Inflammatory macrophage treated with lipopolysaccharide for 4 hours (primary cell): ENCODE data around the gene NUTM2D.
A peak's percentile ranks its signal among the peaks of the same experiment; 100 is the strongest.
"Not testable (repeated sequence)": the region's sequence is repeated elsewhere in the genome, so short reads cannot be mapped to it uniquely, and the experiment has no call there.

Source experiments
- DNase-seq: peaks from one replicate; pipeline ENCODE4 v3.0.0-alpha.2; 2020

The NUTM2D gene

DNA sequence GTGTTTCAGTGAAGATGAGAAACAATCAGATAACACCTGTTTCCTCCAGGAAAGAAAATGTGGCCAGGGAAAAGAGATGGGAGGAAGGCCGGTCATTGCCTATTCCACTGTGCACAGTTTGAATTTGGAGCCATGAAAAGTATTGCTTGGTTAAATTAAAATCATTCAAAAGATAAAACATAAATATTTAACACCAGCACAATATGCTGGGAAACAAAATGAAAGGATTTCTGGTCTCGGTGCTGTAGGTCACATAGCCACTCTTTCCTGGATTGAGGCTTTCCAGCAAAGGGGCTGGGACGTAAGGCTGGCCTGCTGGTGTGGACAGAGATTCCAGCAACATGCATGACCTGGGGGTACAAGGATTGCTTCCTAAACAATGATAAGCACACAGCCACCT lies at the start of gene NUTM2D:
NUTM2D (plus strand) TSS at position 301 of the 400 bp plus-strand sequence. CDS start 522 bp downstream, outside the sequence.
- DNase-seq: not testable (repeated sequence)

DNA sequence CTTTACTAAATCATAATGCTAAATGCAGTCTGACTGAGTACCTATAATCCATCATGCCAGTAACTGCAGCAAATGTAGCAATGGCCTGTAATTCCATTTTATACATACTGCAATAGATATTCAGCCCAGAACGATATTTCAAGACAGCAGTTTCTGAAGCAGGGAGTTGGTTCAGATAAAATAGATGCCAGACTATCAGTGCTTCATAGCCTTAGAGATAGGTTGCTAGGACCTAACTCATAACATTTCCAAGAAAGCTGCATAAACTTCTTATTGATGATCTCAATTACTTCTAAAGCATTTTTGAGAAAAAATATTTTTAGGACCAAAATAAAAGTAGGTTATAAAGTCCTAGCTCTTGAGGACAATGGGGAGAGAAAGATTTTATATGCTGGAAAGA lies 48.8 kb upstream of the NUTM2D start:
- not testable (repeated sequence) for DNase-seq

- DNase-seq: not testable (repeated sequence)
Observed at GRCh38 chr10:87309657-87310056, 47.9 kb upstream of the NUTM2D start.

DNA sequence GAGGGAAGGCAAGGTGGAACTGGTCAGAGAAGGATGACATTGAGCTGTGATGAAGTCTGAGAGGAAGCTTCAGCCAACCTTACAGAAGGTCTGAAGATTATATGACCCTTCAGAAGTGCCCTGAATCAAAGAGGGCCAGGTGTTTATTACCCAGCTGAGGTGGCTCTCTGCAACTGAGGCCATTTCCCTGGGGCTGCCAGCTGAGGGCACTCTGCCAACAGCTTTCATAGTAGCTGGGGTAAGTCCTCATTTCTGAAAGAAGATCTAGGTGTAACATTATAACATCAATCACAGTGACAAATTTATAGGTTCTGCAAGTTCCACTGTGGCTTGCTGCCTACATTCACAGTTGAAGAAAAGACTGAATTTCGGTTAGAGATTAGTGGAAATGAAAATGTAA lies 46.0 kb upstream of the NUTM2D start:
- DNase-seq: not testable (repeated sequence)

DNA sequence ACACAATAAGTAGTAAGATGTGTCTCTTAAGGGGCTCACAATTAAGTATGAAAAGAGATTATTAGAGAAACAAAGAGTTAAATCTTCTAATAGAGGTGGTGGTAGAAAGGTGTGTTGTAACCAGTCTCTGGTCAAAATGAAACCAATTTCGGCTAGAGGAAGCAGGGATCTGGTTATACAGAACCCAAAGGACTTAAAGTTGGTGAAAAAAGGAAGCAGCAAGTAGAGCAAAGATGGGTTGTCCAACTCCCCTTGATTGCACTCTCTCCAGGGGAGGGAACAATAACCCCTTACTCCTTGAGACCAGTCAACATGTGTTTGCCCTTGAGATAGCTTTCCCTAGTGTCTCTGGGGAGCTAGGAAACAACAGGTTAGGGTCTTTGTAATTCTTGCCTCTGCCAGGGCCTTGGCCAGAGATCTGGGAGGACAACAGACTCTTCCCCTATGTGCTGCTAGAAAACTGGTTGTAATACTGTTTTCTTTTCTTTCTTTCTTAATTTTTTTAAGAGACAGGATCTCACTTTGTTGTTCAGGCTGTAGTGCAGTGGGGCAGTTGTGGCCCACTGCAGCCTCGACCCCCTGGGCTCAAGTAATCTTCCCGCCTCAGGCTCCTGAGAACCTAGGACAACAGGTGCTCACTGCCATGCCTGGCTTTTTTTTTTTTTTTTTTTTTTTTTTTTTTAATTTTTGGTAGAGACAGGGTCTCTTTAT lies 43.7 kb upstream of the NUTM2D start:
- peak; percentile 0 for DNase-seq

DNA sequence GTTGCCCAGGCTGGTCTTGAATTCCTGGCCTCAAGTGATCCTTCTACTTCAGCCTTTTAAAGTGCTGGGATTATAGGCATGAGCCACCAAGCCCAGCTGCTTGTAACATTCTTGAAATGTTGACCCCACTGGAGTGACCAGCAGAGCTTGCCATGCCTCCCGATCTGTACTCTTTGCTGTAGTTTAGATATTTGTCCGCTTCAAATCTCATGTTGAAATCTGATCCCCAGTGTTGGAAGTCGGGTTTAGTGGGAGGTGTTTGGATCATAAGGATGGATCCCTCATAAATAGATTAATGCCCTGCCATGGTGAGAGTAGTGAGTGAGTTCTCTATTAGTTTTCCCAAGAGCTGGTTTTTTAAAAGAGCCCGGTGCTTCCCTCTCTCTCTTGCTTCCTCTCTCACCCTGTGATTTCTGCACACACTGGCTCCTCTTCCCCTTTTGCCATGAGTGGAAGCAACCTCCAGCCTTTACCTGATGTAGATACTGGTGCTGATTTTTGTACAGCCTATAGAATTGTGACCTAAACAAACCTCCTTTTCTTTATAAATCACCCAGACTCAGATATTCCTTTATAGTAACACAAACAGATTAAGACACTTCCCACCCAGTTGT lies 43.1 kb upstream of the NUTM2D start:
- peak; percentile 2 for DNase-seq

DNA sequence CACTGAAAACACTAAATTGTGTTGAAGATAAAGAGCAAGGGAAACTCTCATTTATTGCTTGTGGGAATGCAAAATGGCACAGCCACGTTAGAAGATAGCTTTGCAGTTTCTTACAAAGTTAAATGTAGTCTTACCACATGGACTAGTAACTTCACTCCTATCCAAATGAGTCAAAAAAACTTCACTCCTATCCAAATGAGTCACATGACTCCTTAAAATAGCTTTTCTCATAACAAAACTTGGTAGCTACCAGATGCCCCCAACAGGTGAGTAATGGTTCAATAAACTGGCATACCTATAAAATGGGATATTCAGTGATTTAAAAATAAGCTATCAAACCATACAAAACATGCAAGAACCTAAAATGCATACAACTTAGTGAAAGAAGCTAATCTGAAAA lies 36.0 kb upstream of the NUTM2D start:
- not testable (repeated sequence) for DNase-seq

- not testable (repeated sequence) for DNase-seq
Observed at GRCh38 chr10:87324559-87324958, 33.0 kb upstream of the NUTM2D start.

GRCh38 chr10:87327958-87328357 lies 29.6 kb upstream of the NUTM2D start:
- not testable (repeated sequence) for DNase-seq

GRCh38 chr10:87329131-87329530 lies 28.4 kb upstream of the NUTM2D start:
- not testable (repeated sequence) for DNase-seq

DNA sequence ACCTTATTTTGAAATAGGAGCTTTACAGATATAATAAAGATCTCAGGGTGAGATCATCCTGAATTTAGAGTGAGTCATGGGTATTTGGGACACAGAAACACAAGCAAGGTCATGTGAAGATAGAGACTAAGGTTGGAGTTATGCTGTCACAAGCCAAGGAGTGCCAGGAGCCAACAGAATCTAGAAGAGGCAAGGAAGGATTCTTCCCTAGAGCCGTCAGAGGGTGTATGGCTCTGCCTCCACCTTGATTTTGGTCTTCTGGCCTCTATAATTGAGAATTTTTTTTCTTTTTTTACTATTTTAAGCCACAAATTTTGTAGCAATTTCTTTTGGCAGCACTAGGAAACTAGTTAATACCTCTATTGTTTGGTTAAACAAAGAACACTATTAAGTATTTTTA lies 24.9 kb upstream of the NUTM2D start:
- not testable (repeated sequence) for DNase-seq

- not testable (repeated sequence) for DNase-seq
Observed at GRCh38 chr10:87340411-87340810, 17.1 kb upstream of the NUTM2D start.

GRCh38 chr10:87341546-87342142 lies 15.9 kb upstream of the NUTM2D start:
- not testable (repeated sequence) for DNase-seq

- peak; percentile 83 for DNase-seq
Observed at GRCh38 chr10:87342249-87342710, 15.3 kb upstream of the NUTM2D start.

DNA sequence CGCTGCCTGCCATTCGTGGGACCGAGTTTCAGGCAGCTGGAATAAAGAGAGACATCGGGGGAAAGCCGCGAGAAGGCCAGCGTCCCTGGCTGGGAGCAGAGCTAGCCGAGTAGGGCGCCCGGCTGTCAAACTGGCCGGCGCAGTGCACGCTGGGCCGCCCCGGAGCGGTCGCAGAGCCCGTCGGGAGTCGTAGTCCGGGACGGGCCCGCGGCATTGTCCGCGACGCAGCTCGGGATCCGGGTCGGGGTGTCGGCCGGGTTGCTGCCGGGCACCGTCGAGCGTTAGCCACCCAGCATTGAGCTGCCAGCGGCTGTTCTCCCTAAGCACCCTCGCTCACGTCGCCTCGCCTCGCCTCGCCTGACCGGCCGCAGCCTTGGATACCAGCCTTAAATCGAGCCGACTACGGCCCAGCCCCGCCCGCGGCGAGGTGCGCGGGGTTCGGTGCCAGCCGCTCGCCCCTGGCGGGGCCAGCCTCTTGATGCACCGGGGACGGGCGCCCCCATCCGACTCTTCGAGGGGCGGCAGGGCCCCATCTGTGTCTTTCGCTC lies 14.8 kb upstream of the NUTM2D start:
- peak; percentile 76 for DNase-seq

GRCh38 chr10:87345743-87346142 lies 11.8 kb upstream of the NUTM2D start:
- DNase-seq: not testable (repeated sequence)

DNA sequence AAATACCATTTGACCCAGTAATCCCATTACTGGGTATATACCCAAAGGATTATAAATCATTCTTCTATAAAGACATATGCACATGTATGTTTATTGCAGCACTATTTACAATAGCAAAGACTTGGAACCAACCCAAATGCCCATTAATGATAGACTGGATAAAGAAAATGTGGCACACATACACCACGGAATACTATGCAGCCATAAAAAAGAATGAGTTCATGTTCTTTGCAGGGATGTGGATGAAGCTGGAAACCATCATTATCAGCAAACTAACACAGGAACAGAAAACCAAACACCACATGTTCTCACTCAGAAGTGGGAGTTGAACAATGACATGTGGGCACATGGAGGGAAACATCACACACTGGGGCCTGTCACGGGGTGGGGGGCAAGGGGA lies 7.4 kb upstream of the NUTM2D start:
- DNase-seq: not testable (repeated sequence)

DNA sequence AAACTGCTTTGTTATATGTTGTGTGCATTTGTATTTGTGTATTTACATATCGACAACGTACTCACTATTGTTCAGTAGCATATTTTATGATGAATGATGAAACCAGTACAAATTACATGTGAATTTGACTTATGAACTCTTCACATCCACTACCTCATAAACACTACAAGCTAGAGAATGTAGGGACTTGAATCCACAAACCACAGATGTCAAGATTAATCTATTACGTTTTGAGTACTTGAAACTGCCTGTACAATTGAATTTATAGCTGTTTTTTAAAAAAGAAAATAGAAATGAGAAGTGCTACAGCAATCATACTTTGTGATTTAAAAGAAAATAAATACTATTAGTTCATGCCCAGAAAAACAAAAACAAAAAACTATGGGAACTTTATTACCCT lies 4.7 kb upstream of the NUTM2D start:
- not testable (repeated sequence) for DNase-seq

DNA sequence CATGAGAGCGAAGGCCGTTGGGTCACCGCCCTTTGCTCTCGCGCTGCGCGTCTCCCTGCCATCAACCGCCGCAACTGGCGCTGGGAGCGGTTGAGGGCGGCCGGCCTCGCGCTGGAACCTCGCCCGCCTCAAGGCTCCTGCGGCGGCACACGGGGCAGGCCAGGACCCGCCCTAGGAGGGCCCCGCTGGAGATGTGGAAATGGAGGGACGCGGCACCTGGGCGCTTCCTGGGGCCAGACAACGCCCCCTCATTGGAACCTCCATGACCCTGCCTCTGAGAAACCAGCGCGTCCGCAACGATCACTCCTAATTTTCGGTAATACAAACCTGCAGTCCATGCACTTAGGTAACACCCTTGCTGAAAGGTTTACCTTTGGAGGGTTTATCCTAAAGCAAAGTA lies 2.4 kb upstream of the NUTM2D start:
- not testable (repeated sequence) for DNase-seq

GRCh38 chr10:87358159-87358558 lies 615 bp downstream of the NUTM2D start:
- DNase-seq: not testable (repeated sequence)

DNA sequence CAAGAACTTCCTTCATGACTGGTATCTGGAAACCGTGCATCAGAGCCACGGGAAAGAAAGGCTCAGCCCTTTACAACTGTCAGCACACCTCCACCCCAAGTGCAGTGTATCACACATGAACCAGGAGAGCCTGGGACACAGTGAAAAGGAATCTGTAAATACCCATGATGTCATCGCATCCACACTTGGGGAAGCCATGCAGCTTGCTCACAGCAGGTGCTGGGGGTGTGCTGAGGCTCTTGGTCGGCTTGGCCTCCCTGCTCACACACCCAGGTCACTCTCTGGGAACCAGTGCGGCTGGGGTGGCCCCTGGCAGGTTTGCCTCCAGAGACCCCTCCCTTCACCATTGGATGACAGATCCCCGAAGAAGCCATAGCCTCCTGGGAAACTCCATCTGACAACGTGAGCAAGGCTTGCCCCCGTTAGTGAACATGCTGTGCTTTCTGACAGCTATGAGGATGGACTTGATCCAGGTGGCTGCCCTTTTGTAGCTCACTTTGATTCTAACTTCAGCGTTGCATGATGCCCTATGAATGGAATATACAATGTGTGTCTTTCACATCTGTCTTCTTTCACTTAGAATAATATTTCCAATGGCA lies 12.1 kb downstream of the NUTM2D start:
- not testable (repeated sequence) for DNase-seq

GRCh38 chr10:87374091-87374490 lies 16.5 kb downstream of the NUTM2D start:
- not testable (repeated sequence) for DNase-seq

GRCh38 chr10:87379115-87379514 lies 21.6 kb downstream of the NUTM2D start:
- DNase-seq: not testable (repeated sequence)
